K562 (cell line): ENCODE data around the gene ITPRIPL2. TPM values are rescaled to one million over a fixed set of nuclear protein-coding genes. Genes with fewer than 3 reads are reported as not detected.
A peak's percentile ranks its signal among the peaks of the same experiment; 100 is the strongest.

Experiments
- CBFA2T2 ChIP-seq: fragments of 450-650 bp; conservative IDR thresholded peaks from 2 replicates; pipeline ENCODE4 v1.6.1; 2017; ENCODE audit warnings: mild to moderate bottlenecking
- CREBBP ChIP-seq: IDR thresholded peaks from one replicate; pipeline ENCODE4 v1.6.1; 2012; ENCODE audit warnings: low read depth, mild to moderate bottlenecking, control low read depth, inconsistent platforms, low read length
- DPF2 ChIP-seq: fragments of 450-650 bp; IDR thresholded peaks from 2 replicates; pipeline ENCODE4 v1.6.1; 2016
- FOXJ2 ChIP-seq: fragments of 200-800 bp; sonication (Bioruptor generic); IDR thresholded peaks from 2 replicates; pipeline ENCODE4 v1.6.1; 2016; ENCODE audit warnings: missing genetic modification characterization, missing compliant biosample characterization
- FOXK1 ChIP-seq: sonication (generic); formaldehyde crosslinking; IDR thresholded peaks from 2 replicates; pipeline ENCODE4 v1.8.0; 2022; ENCODE audit warnings: missing genetic modification reagents, mild to moderate bottlenecking, borderline replicate concordance
- GATA2 ChIP-seq: sonication (generic); formaldehyde crosslinking; IDR thresholded peaks from 2 replicates; pipeline ENCODE4 v1.4.0; 2020; ENCODE audit warnings: mild to moderate bottlenecking, missing genetic modification reagents
- HCFC1 ChIP-seq: IDR thresholded peaks from 2 replicates; pipeline ENCODE4 v1.6.1; 2012; ENCODE audit warnings: low read depth, low read length, improper control_type of control experiment
- HMGN3 ChIP-seq: IDR thresholded peaks from 2 replicates; pipeline ENCODE4 v1.6.1; 2011; ENCODE audit warnings: borderline replicate concordance, low read depth, mild to moderate bottlenecking, mixed read lengths, low read length; ENCODE audit not compliant: insufficient read length; ENCODE audit errors: extremely low read depth
- HNRNPUL1 ChIP-seq: fragments of 200-400 bp; formaldehyde crosslinking; IDR thresholded peaks from 2 replicates; pipeline ENCODE4 v1.6.1; 2017; ENCODE audit warnings: low read length
- KHSRP ChIP-seq: fragments of 450-650 bp; IDR thresholded peaks from 2 replicates; pipeline ENCODE4 v1.6.1; 2017
- MAZ ChIP-seq, 2 experiments: fragments of 450-650 bp in 1 of 2; sonication (generic) in 1 of 2; formaldehyde crosslinking; IDR thresholded peaks in 1 of 2; conservative IDR thresholded peaks in 1 of 2; 2 replicates each; pipeline versions ENCODE4 v1.4.0 to v1.5.0; 2020; ENCODE audit warnings: mild to moderate bottlenecking in 1 of 2, missing genetic modification reagents in 1 of 2
- MCM3 ChIP-seq: fragments of 450-650 bp; IDR thresholded peaks from 2 replicates; pipeline ENCODE4 v1.6.1; 2016
- SMARCA4 ChIP-seq: fragments of 450-650 bp; IDR thresholded peaks from 2 replicates; pipeline ENCODE4 v1.6.1; 2016
- SMARCE1 ChIP-seq: fragments of 450-650 bp; IDR thresholded peaks from 2 replicates; pipeline ENCODE4 v1.7.1; 2016; ENCODE audit warnings: mild to moderate bottlenecking
- SP1 ChIP-seq: sonication (generic); formaldehyde crosslinking; IDR thresholded peaks from 2 replicates; pipeline ENCODE4 v1.8.1; 2022; ENCODE audit warnings: mild to moderate bottlenecking, missing genetic modification reagents
- SPI1 ChIP-seq: IDR thresholded peaks from 2 replicates; pipeline ENCODE4 v1.6.1; 2011; ENCODE audit warnings: low read depth, low read length, control low read depth, borderline replicate concordance
- TEAD1 ChIP-seq, 2 experiments: fragments of 450-650 bp in 1 of 2; sonication (generic) in 1 of 2; formaldehyde crosslinking; IDR thresholded peaks; 2 replicates each; pipeline versions ENCODE4 v1.4.0 to v1.8.0; 2020 to 2022; ENCODE audit warnings: mild to moderate bottlenecking in 2 of 2, missing genetic modification reagents in 1 of 2
- ZFPM2 ChIP-seq: fragments of 250-450 bp; sonication (Bioruptor Pico); IDR thresholded peaks from 2 replicates; pipeline ENCODE4 v1.5.1; 2022; ENCODE audit warnings: mild to moderate bottlenecking
- ZNF175 ChIP-seq: fragments of 200-800 bp; sonication (Bioruptor generic); IDR thresholded peaks from 2 replicates; pipeline ENCODE4 v1.6.1; 2016; ENCODE audit warnings: low read depth, mild to moderate bottlenecking, missing genetic modification characterization, missing compliant biosample characterization
- ZNF444 ChIP-seq: fragments of 250-450 bp; sonication (Bioruptor Pico); IDR thresholded peaks from 2 replicates; pipeline ENCODE4 v1.4.0; 2020; ENCODE audit warnings: mild to moderate bottlenecking, moderate library complexity
- ZNF589 ChIP-seq: fragments of 200-800 bp; sonication (Bioruptor generic); IDR thresholded peaks from 2 replicates; pipeline ENCODE4 v1.6.1; 2016; ENCODE audit warnings: low read depth, missing genetic modification characterization, missing compliant biosample characterization
- ZNF644 ChIP-seq: fragments of 200-800 bp; sonication (Bioruptor generic); IDR thresholded peaks from 2 replicates; pipeline ENCODE4 v1.6.1; 2016; ENCODE audit warnings: low read depth, missing genetic modification characterization, missing compliant biosample characterization
- ZNF707 ChIP-seq: fragments of 250-450 bp; sonication (Bioruptor Pico); conservative IDR thresholded peaks from 2 replicates; pipeline ENCODE4 v1.8.0; 2022; ENCODE audit warnings: inconsistent platforms, mild to moderate bottlenecking, moderate library complexity
- polyA plus RNA-seq, 8 experiments: library from polyadenylated mRNA; depleted of rRNA in 4 of 8; stranded (reverse) in 5 of 8; unstranded in 3 of 8; fragments of >200 nt; fragmentation: Nextera tagmentation in 2 of 8; fragmentation: Illumina TruSeq in 1 of 8; extraction: Ambion mirVana in 2 of 8; extraction: Trizol in 1 of 8; gene quantifications; 2 replicates each; pipeline versions ENCODE4 v1.2.1 to v1.2.3, GENCODE V29; 2011 to 2014; ENCODE audit warnings: inconsistent platforms in 1 of 8, missing spikeins in 1 of 8
- total RNA-seq, 7 experiments: library from RNA; depleted of rRNA in 6 of 7; stranded (reverse); fragments of >200 nt in 6 of 7; fragmentation: Illumina TruSeq in 2 of 7; extraction: Trizol in 2 of 7; gene quantifications; 2 replicates each; pipeline versions ENCODE4 v1.2.1 to v1.2.3, GENCODE V29; 2011 to 2021; ENCODE audit warnings: low replicate concordance in 1 of 7
- TF ChIP-seq, protein P1 (sequence below): sonication (generic); IDR thresholded peaks from 2 replicates; pipeline ENCODE4 v1.6.1; 2016
- TF ChIP-seq, protein P2 (sequence below), 2 experiments: fragments of 450-650 bp; IDR thresholded peaks; 2 replicates each; pipeline ENCODE4 v1.6.1; 2018; ENCODE audit warnings: mild to moderate bottlenecking in 2 of 2, low read depth in 1 of 2; ENCODE audit not compliant: partially characterized antibody in 2 of 2
- TF ChIP-seq, protein P3 (sequence below): sonication (generic); formaldehyde crosslinking; IDR thresholded peaks from 2 replicates; pipeline ENCODE4 v1.8.0; 2022; ENCODE audit warnings: missing genetic modification reagents, mild to moderate bottlenecking, moderate library complexity, borderline replicate concordance

ITPRIPL2 gene
- total and polyA plus RNA-seq, 9 of the 15 experiments (the other 6 are each of a cell fraction or from before 2014, with no cell fraction given): 0.04 to 2.2 (median 0.58) TPM

DNA sequence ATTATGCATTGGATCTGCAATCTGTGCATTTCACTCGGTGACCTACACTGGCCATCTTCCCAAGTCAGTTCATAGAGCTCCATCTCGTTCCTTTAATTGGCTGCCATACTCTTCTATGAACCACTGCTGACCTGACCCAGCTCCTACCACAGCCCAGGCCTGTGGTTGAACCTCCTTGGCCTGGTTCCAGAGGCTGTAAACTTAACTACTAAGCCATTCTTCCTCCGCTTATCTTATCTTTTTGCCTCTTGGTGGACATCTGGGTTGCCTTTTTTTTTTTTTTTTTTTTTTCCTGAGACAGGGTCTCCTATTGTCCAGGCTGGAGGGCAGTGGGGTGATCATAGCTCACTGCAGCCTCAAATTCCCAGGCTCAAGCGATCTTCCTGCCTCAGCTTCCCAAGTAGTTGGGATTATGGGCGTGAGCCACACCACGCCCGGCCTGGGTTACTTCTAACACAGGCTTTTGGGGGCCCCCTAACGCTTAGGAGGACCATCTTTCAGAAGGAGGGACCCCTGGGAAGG lies 28.0 kb upstream of the ITPRIPL2 start (continued):
- TF ChIP-seq KHSRP (no peak), MAZ (CRISPR knock-in tag; conservative IDR thresholded peaks at IDR 0.05 in 1 of 2, IDR thresholded peaks at IDR 0.05 in 1 of 2) (0 out of 4 replicates have a peak, but pooled peaks of 1 of the 2 experiments have one; percentile 16), SMARCE1 (peak; percentile 72; the same call in 1 of the 2 replicates), CREBBP (no peak), TEAD1 (CRISPR knock-in tag; IDR thresholded peaks at IDR 0.05) (no peak), SMARCA4 (peak; percentile 82), FOXJ2 (no peak), HCFC1 (no peak), SPI1 (no peak), SP1 (CRISPR knock-in tag) (no peak), HMGN3 (no peak), DPF2 (peak; percentile 84), ZNF444 (CRISPR knock-in tag) (no peak), CBFA2T2 (peak; percentile 83), HNRNPUL1 (no peak), ZNF175 (CRISPR knock-in tag) (peak; percentile 62; the same call in 1 of the 2 replicates), FOXK1 (no peak), MCM3 (no peak), GATA2 (CRISPR knock-in tag) (peak; percentile 43; the same call in 1 of the 2 replicates), ZNF707 (CRISPR knock-in tag) (no peak), ZFPM2 (CRISPR knock-in tag) (no peak), ZNF589 (CRISPR knock-in tag) (peak; percentile 71), ZNF644 (tag) (peak; percentile 52; the same call in 1 of the 2 replicates)
- TF ChIP-seq, protein P1, sequence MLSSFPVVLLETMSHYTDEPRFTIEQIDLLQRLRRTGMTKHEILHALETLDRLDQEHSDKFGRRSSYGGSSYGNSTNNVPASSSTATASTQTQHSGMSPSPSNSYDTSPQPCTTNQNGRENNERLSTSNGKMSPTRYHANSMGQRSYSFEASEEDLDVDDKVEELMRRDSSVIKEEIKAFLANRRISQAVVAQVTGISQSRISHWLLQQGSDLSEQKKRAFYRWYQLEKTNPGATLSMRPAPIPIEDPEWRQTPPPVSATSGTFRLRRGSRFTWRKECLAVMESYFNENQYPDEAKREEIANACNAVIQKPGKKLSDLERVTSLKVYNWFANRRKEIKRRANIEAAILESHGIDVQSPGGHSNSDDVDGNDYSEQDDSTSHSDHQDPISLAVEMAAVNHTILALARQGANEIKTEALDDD: peak; percentile 73; the same call in 1 of the 2 replicates
- TF ChIP-seq, protein P2, sequence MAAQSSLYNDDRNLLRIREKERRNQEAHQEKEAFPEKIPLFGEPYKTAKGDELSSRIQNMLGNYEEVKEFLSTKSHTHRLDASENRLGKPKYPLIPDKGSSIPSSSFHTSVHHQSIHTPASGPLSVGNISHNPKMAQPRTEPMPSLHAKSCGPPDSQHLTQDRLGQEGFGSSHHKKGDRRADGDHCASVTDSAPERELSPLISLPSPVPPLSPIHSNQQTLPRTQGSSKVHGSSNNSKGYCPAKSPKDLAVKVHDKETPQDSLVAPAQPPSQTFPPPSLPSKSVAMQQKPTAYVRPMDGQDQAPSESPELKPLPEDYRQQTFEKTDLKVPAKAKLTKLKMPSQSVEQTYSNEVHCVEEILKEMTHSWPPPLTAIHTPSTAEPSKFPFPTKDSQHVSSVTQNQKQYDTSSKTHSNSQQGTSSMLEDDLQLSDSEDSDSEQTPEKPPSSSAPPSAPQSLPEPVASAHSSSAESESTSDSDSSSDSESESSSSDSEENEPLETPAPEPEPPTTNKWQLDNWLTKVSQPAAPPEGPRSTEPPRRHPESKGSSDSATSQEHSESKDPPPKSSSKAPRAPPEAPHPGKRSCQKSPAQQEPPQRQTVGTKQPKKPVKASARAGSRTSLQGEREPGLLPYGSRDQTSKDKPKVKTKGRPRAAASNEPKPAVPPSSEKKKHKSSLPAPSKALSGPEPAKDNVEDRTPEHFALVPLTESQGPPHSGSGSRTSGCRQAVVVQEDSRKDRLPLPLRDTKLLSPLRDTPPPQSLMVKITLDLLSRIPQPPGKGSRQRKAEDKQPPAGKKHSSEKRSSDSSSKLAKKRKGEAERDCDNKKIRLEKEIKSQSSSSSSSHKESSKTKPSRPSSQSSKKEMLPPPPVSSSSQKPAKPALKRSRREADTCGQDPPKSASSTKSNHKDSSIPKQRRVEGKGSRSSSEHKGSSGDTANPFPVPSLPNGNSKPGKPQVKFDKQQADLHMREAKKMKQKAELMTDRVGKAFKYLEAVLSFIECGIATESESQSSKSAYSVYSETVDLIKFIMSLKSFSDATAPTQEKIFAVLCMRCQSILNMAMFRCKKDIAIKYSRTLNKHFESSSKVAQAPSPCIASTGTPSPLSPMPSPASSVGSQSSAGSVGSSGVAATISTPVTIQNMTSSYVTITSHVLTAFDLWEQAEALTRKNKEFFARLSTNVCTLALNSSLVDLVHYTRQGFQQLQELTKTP (IDR thresholded peaks at IDR 0.05; ENCODE audit: low read depth in 1 of 2, partially characterized antibody in 2 of 2): no peak
- TF ChIP-seq, protein P3, sequence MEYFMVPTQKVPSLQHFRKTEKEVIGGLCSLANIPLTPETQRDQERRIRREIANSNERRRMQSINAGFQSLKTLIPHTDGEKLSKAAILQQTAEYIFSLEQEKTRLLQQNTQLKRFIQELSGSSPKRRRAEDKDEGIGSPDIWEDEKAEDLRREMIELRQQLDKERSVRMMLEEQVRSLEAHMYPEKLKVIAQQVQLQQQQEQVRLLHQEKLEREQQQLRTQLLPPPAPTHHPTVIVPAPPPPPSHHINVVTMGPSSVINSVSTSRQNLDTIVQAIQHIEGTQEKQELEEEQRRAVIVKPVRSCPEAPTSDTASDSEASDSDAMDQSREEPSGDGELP (CRISPR knock-in tag): 0 out of 2 replicates have a peak, but pooled peaks have one; percentile 16
